PFSK-1 (cell line): Measurements from ENCODE around the gene MITF.

Experiments used
- POLR2AphosphoS5 ChIP-seq: IDR thresholded peaks from 2 replicates; pipeline ENCODE4 v1.6.1; 2012; ENCODE audit warnings: low read depth, mild to moderate bottlenecking, control low read depth, low read length, moderate library complexity
- SIN3A ChIP-seq: IDR thresholded peaks from 2 replicates; pipeline ENCODE4 v1.6.1; 2012; ENCODE audit warnings: mild to moderate bottlenecking, low read length, moderate library complexity, borderline replicate concordance; ENCODE audit not compliant: insufficient read depth
- TAF1 ChIP-seq: IDR thresholded peaks from 2 replicates; pipeline ENCODE4 v1.6.1; 2012; ENCODE audit warnings: low read length, control low read depth, borderline replicate concordance; ENCODE audit not compliant: insufficient read depth
- TF ChIP-seq, protein P1 (sequence below), 2 experiments: IDR thresholded peaks; 2 replicates each; pipeline versions ENCODE4 v1.6.1 to v1.8.0; 2011 to 2012; ENCODE audit warnings: low read depth in 2 of 2, low read length in 2 of 2, control low read depth in 1 of 2, inconsistent platforms in 1 of 2, mild to moderate bottlenecking in 1 of 2, moderate library complexity in 1 of 2; ENCODE audit not compliant: insufficient read depth in 1 of 2

DNA sequence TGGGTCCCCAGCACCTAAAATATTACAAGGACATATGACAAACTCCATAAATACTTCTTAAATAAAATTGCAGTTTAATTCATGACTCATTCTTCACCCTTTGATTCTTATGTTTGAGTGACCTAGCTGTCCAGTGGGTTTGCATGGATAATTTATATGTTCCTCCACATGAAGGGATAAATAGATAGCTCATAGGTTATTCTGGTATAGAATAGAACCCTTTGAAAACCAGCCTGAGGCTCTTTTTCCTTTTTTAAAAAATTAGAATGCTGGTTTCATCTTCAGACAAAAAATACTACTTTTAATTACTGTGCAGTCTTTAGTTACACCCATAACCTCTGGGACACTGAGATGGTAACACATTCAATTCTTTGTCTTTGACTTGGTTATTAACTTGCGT lies 163.1 kb downstream of the MITF start:
- TF ChIP-seq TAF1 (no peak), POLR2AphosphoS5 (no peak), SIN3A (no peak)
- TF ChIP-seq, protein P1, sequence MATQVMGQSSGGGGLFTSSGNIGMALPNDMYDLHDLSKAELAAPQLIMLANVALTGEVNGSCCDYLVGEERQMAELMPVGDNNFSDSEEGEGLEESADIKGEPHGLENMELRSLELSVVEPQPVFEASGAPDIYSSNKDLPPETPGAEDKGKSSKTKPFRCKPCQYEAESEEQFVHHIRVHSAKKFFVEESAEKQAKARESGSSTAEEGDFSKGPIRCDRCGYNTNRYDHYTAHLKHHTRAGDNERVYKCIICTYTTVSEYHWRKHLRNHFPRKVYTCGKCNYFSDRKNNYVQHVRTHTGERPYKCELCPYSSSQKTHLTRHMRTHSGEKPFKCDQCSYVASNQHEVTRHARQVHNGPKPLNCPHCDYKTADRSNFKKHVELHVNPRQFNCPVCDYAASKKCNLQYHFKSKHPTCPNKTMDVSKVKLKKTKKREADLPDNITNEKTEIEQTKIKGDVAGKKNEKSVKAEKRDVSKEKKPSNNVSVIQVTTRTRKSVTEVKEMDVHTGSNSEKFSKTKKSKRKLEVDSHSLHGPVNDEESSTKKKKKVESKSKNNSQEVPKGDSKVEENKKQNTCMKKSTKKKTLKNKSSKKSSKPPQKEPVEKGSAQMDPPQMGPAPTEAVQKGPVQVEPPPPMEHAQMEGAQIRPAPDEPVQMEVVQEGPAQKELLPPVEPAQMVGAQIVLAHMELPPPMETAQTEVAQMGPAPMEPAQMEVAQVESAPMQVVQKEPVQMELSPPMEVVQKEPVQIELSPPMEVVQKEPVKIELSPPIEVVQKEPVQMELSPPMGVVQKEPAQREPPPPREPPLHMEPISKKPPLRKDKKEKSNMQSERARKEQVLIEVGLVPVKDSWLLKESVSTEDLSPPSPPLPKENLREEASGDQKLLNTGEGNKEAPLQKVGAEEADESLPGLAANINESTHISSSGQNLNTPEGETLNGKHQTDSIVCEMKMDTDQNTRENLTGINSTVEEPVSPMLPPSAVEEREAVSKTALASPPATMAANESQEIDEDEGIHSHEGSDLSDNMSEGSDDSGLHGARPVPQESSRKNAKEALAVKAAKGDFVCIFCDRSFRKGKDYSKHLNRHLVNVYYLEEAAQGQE (IDR thresholded peaks at IDR 0.05; ENCODE audit: insufficient read depth in 1 of 2, low read depth in 2 of 2, low read length in 2 of 2): no peak
